Common myeloid progenitor, CD34-positive (primary cell): ENCODE data around the gene MEX3C.

Experiments used
- CTCF ChIA-PET: fragments of 350-600 bp; sonication (Branson Sonifier 250); formaldehyde crosslinking; loops from one replicate; lab custom pipeline; 2021; ENCODE audit warnings: antibody characterized with exemption; lab: Charles Lee
- POLR2A ChIA-PET: fragments of 350-600 bp; sonication (Branson Sonifier 250); formaldehyde crosslinking; loops from one replicate; lab custom pipeline; 2021; ENCODE audit warnings: antibody characterized with exemption; lab: Charles Lee
- DNase-seq, 3 donors: peaks; one replicate each; pipeline versions ENCODE4 v3.0.0 to v3.0.0-alpha.2; 2013
- H3K27ac ChIP-seq, 2 experiments: 1 replicate in 1 of 2; 2 replicates in 1 of 2; pipeline ENCODE4 v1.7.0; 2013; ENCODE audit warnings: inconsistent platforms in 2 of 2, low read length in 2 of 2, mild to moderate bottlenecking in 2 of 2, low read depth in 1 of 2, moderate library complexity in 1 of 2; ENCODE audit not compliant: severe bottlenecking in 2 of 2, insufficient read depth in 1 of 2, poor library complexity in 1 of 2
- H3K27me3 ChIP-seq, 5 experiments: replicated peaks in 2 of 5; 1 replicate in 3 of 5; 2 replicates in 2 of 5; pipeline versions ENCODE4 v1.6.1 to v1.7.0; 2013; ENCODE audit warnings: low read length in 4 of 5, mild to moderate bottlenecking in 2 of 5, moderate library complexity in 2 of 5, inconsistent platforms in 1 of 5; ENCODE audit not compliant: insufficient read depth in 5 of 5, control insufficient read depth in 4 of 5
- H3K36me3 ChIP-seq, 4 experiments: 1 replicate in 2 of 4; 2 replicates in 2 of 4; pipeline versions ENCODE4 v1.6.1 to v1.7.0; 2013; ENCODE audit warnings: low read length in 3 of 4, control low read depth in 1 of 4, mild to moderate bottlenecking in 1 of 4; ENCODE audit not compliant: control insufficient read depth in 4 of 4, insufficient read depth in 4 of 4
- H3K4me1 ChIP-seq, 4 experiments: 1 replicate in 3 of 4; 2 replicates in 1 of 4; pipeline versions ENCODE4 v1.6.1 to v1.7.1; 2013; ENCODE audit warnings: low read length in 3 of 4, mild to moderate bottlenecking in 3 of 4, control low read depth in 1 of 4, inconsistent platforms in 1 of 4, moderate library complexity in 1 of 4; ENCODE audit not compliant: control insufficient read depth in 4 of 4, insufficient read depth in 4 of 4; ENCODE audit errors: control extremely low read depth in 1 of 4
- H3K4me3 ChIP-seq, 7 experiments: 1 replicate in 4 of 7; 2 replicates in 3 of 7; pipeline versions ENCODE4 v1.5.1 to v1.7.0; 2013; ENCODE audit warnings: mild to moderate bottlenecking in 7 of 7, low read length in 6 of 7, moderate library complexity in 6 of 7, inconsistent platforms in 2 of 7, low read depth in 2 of 7, control low read depth in 1 of 7; ENCODE audit not compliant: insufficient read depth in 4 of 7, control insufficient read depth in 1 of 7; ENCODE audit errors: extremely low read depth in 1 of 7
- H3K9me3 ChIP-seq, 5 experiments: 1 replicate in 4 of 5; 2 replicates in 1 of 5; pipeline versions ENCODE4 v1.6.1 to v1.7.1; 2013; ENCODE audit warnings: low read length in 4 of 5, mild to moderate bottlenecking in 2 of 5, inconsistent platforms in 1 of 5, low read depth in 1 of 5, moderate library complexity in 1 of 5; ENCODE audit not compliant: control insufficient read depth in 4 of 5, insufficient read depth in 2 of 5; ENCODE audit errors: control extremely low read depth in 1 of 5
- WGBS: methylation state at CpG from one replicate; pipeline ENCODE4 v1.1.5; 2013; ENCODE audit not compliant: insufficient coverage; 5-methylcytosine and 5-hydroxymethylcytosine counted together

The MEX3C gene

GRCh38 chr18:51162617-51163016, 34.9 kb downstream of the MEX3C start:
- no peak overlapping the region for H3K27ac ChIP-seq
- H3K27me3 ChIP-seq, result no peaks in the 10 kb centered on the region
- CTCF ChIA-PET, result no interaction called here
- H3K36me3 ChIP-seq, result no peaks in the 10 kb centered on the region
- no peaks in the 10 kb centered on the region for H3K9me3 ChIP-seq
- peaks cover 0 to 31% (median 12%) of the 10 kb centered on the region in 4 experiments for H3K4me1 ChIP-seq
- no peak for DNase-seq
- no peak overlapping the region for H3K4me3 ChIP-seq
- WGBS, result 85% methylated on average over 1 of the region's 3 CpGs
- POLR2A ChIA-PET, result no interaction called here

DNA sequence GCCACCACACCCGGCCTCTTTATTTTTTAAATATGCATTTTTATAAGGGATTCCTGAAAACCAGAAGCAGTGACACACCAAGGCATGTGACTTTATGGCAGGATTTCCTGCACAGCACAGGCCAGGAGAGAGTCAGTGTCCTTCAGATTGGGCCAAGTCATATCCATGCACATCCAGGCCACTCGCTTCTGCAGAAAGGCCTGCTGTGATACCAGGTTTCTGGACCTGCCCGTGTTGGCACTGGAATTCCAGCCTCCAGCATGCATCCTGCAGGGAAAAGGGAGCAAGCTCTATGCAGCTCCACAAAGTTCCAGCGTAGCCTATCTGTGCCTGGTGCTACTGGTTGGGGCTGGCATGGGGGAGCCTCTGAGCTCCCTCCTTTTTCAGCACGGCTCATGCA, 36.8 kb downstream of the MEX3C start:
- DNase-seq, result no peak
- H3K9me3 ChIP-seq, result no peaks in the 10 kb centered on the region
- no peaks in the 10 kb centered on the region for H3K36me3 ChIP-seq
- no peaks in the 10 kb centered on the region for H3K27me3 ChIP-seq
- no peak overlapping the region for H3K4me3 ChIP-seq
- peaks cover 0 to 31% (median 12%) of the 10 kb centered on the region in 4 experiments for H3K4me1 ChIP-seq
- ChIA-PET POLR2A (no interaction called here), CTCF (interaction anchor here (1.4 to 1.9 kb wide), 2 partner anchors 9 to 11 kb away, joined by 4 to 5 read pairs; no protein-coding TSS in a partner anchor)
- H3K27ac ChIP-seq, result no peak overlapping the region
- WGBS, result 100% methylated on average over 5 of the region's 5 CpGs

GRCh38 chr18:51157215-51157614, 40.3 kb downstream of the MEX3C start:
- Histone ChIP-seq H3K4me3 (no peak overlapping the region), H3K27ac (no peak overlapping the region), H3K4me1 (peaks cover 15 to 47% (median 38%) of the 10 kb centered on the region in 4 experiments), H3K36me3 (no peaks in the 10 kb centered on the region), H3K9me3 (no peaks in the 10 kb centered on the region), H3K27me3 (no peaks in the 10 kb centered on the region)
- no peak for DNase-seq
- CTCF ChIA-PET, result no interaction called here
- POLR2A ChIA-PET, result no interaction called here
- WGBS, result 100% methylated on average over 1 of the region's 2 CpGs

DNA sequence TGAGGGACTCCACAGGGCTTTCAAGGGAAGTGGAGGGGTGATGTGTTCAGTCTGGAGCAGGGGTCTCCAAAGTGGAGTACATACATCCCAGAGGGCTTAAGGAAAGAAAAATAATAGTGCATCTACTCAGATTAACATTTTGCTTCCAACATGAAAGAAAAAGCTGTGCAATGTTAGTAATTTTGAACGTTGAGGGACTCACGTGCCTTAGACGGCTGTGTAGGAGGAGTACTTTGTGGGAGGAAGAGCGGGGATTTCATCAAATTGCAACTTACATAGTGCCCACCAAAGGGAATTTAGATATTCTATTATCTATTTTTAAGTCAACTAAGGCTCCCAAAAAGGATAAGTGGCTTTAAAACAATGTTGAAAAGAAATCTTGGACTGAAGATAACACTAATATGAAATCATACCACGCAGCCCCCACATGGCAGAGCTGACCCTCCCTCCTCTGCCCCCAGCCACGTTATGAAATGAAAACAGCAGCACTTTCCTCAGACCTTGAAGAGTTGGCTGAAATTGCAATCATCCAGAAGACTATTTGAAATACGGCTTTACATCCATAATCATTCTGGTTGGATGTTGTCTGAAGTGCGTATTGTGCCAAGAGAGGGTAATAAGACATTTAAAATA, 42.9 kb downstream of the MEX3C start:
- no CpG with 5 or more reads among the region's 8 CpGs for WGBS
- peaks cover 0 to 4% (median 0%) of the 10 kb centered on the region in 5 experiments for H3K9me3 ChIP-seq
- H3K27ac ChIP-seq, result peak overlapping the region; percentile 17 to 78
- no peaks in the 10 kb centered on the region for H3K27me3 ChIP-seq
- DNase-seq, result no peak
- ChIA-PET POLR2A (interaction anchor here (1.0 kb wide), 1 partner anchor 41 kb away, joined by 4 read pairs; no protein-coding TSS in a partner anchor), CTCF (interaction anchor here (1.1 to 2.0 kb wide), 3 partner anchors 12 to 41 kb away, joined by 3 to 5 read pairs (median 4); no protein-coding TSS in a partner anchor)
- peak overlapping the region in 1 of 7 experiments; percentile 63 for H3K4me3 ChIP-seq
- H3K36me3 ChIP-seq, result no peaks in the 10 kb centered on the region
- peaks cover 16 to 40% (median 37%) of the 10 kb centered on the region in 4 experiments for H3K4me1 ChIP-seq

DNA sequence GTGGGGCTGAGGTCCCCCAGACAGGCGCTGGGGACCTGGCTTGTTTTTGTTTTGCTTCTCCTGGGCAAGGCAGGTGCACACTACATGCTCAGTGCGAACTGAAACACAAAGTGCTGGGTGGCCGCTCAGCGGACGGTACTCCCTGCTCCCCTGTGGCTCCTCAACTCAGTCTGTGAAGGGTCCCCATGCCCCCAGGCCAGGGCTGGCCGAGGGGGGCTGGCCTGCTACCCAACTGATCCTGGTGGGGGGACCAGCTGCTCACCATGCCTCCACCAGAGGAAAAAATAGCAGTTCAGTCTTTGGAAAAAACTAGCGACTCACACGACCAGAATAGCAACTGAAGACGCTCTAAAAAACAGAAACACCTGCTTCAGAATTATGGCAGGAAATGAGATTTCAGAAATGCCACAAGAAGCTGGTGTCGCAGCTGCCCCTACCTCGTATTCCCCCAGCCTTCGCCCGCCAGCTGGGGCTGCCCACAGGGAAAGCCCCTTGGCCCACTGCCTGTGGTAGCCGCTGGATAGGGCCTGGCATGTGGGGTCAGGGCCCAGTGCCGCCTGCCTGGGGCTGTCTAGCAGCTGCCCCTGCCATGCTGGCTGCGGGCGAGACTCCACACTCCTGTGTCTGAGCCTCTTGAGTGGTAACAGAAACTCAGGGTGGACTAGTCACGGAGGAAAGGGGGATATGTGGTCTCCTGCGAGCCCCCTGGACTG, 43.7 kb downstream of the MEX3C start:
- CTCF ChIA-PET, result interaction anchor here (1.1 to 2.0 kb wide), 3 partner anchors 12 to 42 kb away, joined by 3 to 5 read pairs (median 4); no protein-coding TSS in a partner anchor
- POLR2A ChIA-PET, result interaction anchor here (0.7 to 1.0 kb wide), 3 partner anchors 19 to 42 kb away, joined by 3 to 5 read pairs (median 4); no protein-coding TSS in a partner anchor
- H3K4me1 ChIP-seq, result peaks cover 16 to 38% (median 36%) of the 10 kb centered on the region in 4 experiments
- 20% methylated on average over 18 of the region's 19 CpGs for WGBS
- peak overlapping the region; percentile 54 to 78 for H3K27ac ChIP-seq
- no peaks in the 10 kb centered on the region for H3K36me3 ChIP-seq
- peak overlapping the region in 4 of 7 experiments; percentile 0 to 63 (median 41) for H3K4me3 ChIP-seq
- DNase-seq, result peak; percentile 67 to 97 (median 95)
- H3K27me3 ChIP-seq, result no peaks in the 10 kb centered on the region
- peaks cover 0 to 4% (median 0%) of the 10 kb centered on the region in 5 experiments for H3K9me3 ChIP-seq

- CTCF ChIA-PET, result interaction anchor here (0.6 to 1.3 kb wide), 4 partner anchors 8 to 44 kb away, joined by 3 to 4 read pairs (median 3); no protein-coding TSS in a partner anchor
- H3K9me3 ChIP-seq, result peaks cover 0 to 4% (median 0%) of the 10 kb centered on the region in 5 experiments
These were observed 45.6 kb downstream of the MEX3C start for GRCh38 chr18:51151568-51152511.

More at GRCh38 chr18:51151568-51152511, 45.6 kb downstream of the MEX3C start:
- Histone ChIP-seq H3K4me3 (peak overlapping the region in 3 of 7 experiments; percentile 4 to 46 (median 19)), H3K27me3 (no peaks in the 10 kb centered on the region), H3K4me1 (peaks cover 16 to 38% (median 36%) of the 10 kb centered on the region in 4 experiments), H3K36me3 (no peaks in the 10 kb centered on the region), H3K27ac (no peak overlapping the region)
- POLR2A ChIA-PET, result no interaction called here
- WGBS, result 85% methylated on average over 13 of the region's 26 CpGs
- peak; percentile 44 to 83 (median 71) for DNase-seq
